NCI-H2227 (cell line): ENCODE results near the gene LILRB5.
A peak's percentile ranks its signal among the peaks of the same experiment; 100 is the strongest.
"Not testable (repeated sequence)": the region's sequence is repeated elsewhere in the genome, so short reads cannot be mapped to it uniquely, and the experiment has no call there.

ENCODE experiments used
- DNase-seq: peaks from one replicate; lab custom pipeline; 2025; ENCODE audit not compliant: unreplicated experiment; lab: John Stamatoyannopoulos, UW

The LILRB5 gene

GRCh38 chr19:54217517-54218247, 39.4 kb downstream of the LILRB5 start:
- DNase-seq: not testable (repeated sequence)

GRCh38 chr19:54216869-54217268, 40.2 kb downstream of the LILRB5 start:
- DNase-seq: no peak

GRCh38 chr19:54214734-54215133, 42.3 kb downstream of the LILRB5 start:
- not testable (repeated sequence) for DNase-seq

GRCh38 chr19:54214217-54214616, 42.9 kb downstream of the LILRB5 start:
- DNase-seq: not testable (repeated sequence)

- no peak for DNase-seq
Observed at GRCh38 chr19:54211235-54211634, 45.8 kb downstream of the LILRB5 start.

- DNase-seq: peak; percentile 79
Observed at GRCh38 chr19:54209811-54210494, 47.1 kb downstream of the LILRB5 start.

- DNase-seq: no peak
Observed at GRCh38 chr19:54209058-54209810, 47.8 kb downstream of the LILRB5 start.

- DNase-seq: no peak
Observed at GRCh38 chr19:54208784-54209057, 48.4 kb downstream of the LILRB5 start.

GRCh38 chr19:54207983-54208783, 48.9 kb downstream of the LILRB5 start:
- DNase-seq: no peak

GRCh38 chr19:54207676-54207982, 49.4 kb downstream of the LILRB5 start:
- DNase-seq: no peak

- DNase-seq: not testable (repeated sequence)
Observed at GRCh38 chr19:54207193-54207592, 49.9 kb downstream of the LILRB5 start.

GRCh38 chr19:54206831-54207177, 50.3 kb downstream of the LILRB5 start:
- DNase-seq: no peak

- DNase-seq: no peak
Observed at GRCh38 chr19:54206030-54206830, 50.8 kb downstream of the LILRB5 start.

GRCh38 chr19:54204767-54205468, 52.2 kb downstream of the LILRB5 start:
- DNase-seq: no peak

GRCh38 chr19:54203151-54203611, 53.9 kb downstream of the LILRB5 start:
- no peak for DNase-seq

- DNase-seq: no peak
Observed at GRCh38 chr19:54201980-54202379, 55.1 kb downstream of the LILRB5 start.

GRCh38 chr19:54201172-54201701, 55.8 kb downstream of the LILRB5 start:
- DNase-seq: no peak
